Peyer's patch (tissue), 4 donors: ENCODE data around the gene IPCEF1. TPM values are rescaled to one million over a fixed set of nuclear protein-coding genes. Genes with fewer than 3 reads are reported as not detected.
A peak's percentile ranks its signal among the peaks of the same experiment; 100 is the strongest.

Source experiments
- DNase-seq, 3 donors: peaks; one replicate each; pipeline ENCODE4 v3.0.0-alpha.2; 2017 to 2019
- H3K27ac ChIP-seq, 4 donors: fragments of 200-600 bp; sonication (generic); one replicate each; pipeline ENCODE4 v1.5.1; 2016 to 2019
- H3K27me3 ChIP-seq, 2 donors: fragments of 200-600 bp; sonication (generic); one replicate each; pipeline ENCODE4 v1.5.1; 2019
- H3K36me3 ChIP-seq, 3 donors: fragments of 200-600 bp; sonication (generic); one replicate each; pipeline ENCODE4 v1.5.1; 2016 to 2019
- H3K4me1 ChIP-seq, 4 donors: fragments of 200-600 bp; sonication (generic); one replicate each; pipeline ENCODE4 v1.5.1; 2016 to 2019
- H3K4me3 ChIP-seq, 4 donors: fragments of 200-600 bp; sonication (generic); 1 replicate in 3 of 4; 2 replicates in 1 of 4; pipeline ENCODE4 v1.5.1; 2016 to 2019; ENCODE audit warnings: mild to moderate bottlenecking in 1 of 4
- H3K9me3 ChIP-seq, 4 donors: fragments of 200-600 bp; sonication (generic); one replicate each; pipeline ENCODE4 v1.5.1; 2016 to 2019; ENCODE audit warnings: mild to moderate bottlenecking in 1 of 4
- CTCF ChIP-seq, 6 experiments: fragments of 450-650 bp in 4 of 6; fragments of 200-600 bp in 2 of 6; sonication (generic) in 1 of 6; IDR thresholded peaks; one replicate each; pipeline ENCODE4 v1.5.1; 2017 to 2019; ENCODE audit warnings: antibody characterized with exemption in 6 of 6, mild to moderate bottlenecking in 3 of 6, moderate library complexity in 1 of 6
- POLR2A ChIP-seq, 2 donors: fragments of 450-650 bp; IDR thresholded peaks; one replicate each; pipeline ENCODE4 v1.5.1; 2017; ENCODE audit warnings: antibody characterized with exemption in 2 of 2, mild to moderate bottlenecking in 2 of 2, moderate library complexity in 2 of 2
- total RNA-seq, 4 donors: library from RNA; depleted of rRNA; stranded (reverse); fragments of >200 nt; gene quantifications; one replicate each; pipeline ENCODE4 v1.1.0, GENCODE V29; 2016

IPCEF1 gene
- 10 to 100 TPM in 2 of 4 donors, 1 to 10 TPM in 2; 2.1 to 19.8 (median 9.4) TPM for total RNA-seq

GRCh38 chr6:154356690-154357089 lies at the start of gene IPCEF1:
Gene IPCEF1 (minus strand): TSS chr6:154356803. CDS start chr6:154265947, 90,856 bp downstream.
- Histone ChIP-seq H3K27me3 (no peaks in the 10 kb centered on the region), H3K9me3 (no peaks in the 10 kb centered on the region), H3K4me3 (no peak within 1 kb of the TSS), H3K4me1 (no peaks in the 10 kb centered on the region), H3K36me3 (no peaks in the 10 kb centered on the region), H3K27ac (peak within 1 kb of the TSS in 1 of 4 donors; percentile 48)
- no peak for DNase-seq
- TF ChIP-seq POLR2A (IDR thresholded peaks at IDR 0.05) (no peak), CTCF (IDR thresholded peaks at IDR 0.05) (no peak)

- H3K4me3 ChIP-seq: no peak overlapping the region
- DNase-seq: no peak
- H3K27ac ChIP-seq: no peak overlapping the region
- no peaks in the 10 kb centered on the region for H3K4me1 ChIP-seq
- no peaks in the 10 kb centered on the region for H3K27me3 ChIP-seq
- H3K9me3 ChIP-seq: no peaks in the 10 kb centered on the region
- H3K36me3 ChIP-seq: peaks cover 0 to 42% (median 0%) of the 10 kb centered on the region in 3 donors
- TF ChIP-seq POLR2A (IDR thresholded peaks at IDR 0.05) (no peak), CTCF (IDR thresholded peaks at IDR 0.05) (no peak)
Observed at GRCh38 chr6:154406301-154406700, 49.7 kb upstream of the IPCEF1 start.

- TF ChIP-seq POLR2A (IDR thresholded peaks at IDR 0.05) (no peak), CTCF (IDR thresholded peaks at IDR 0.05) (no peak)
- H3K9me3 ChIP-seq: no peaks in the 10 kb centered on the region
- H3K36me3 ChIP-seq: peaks cover 0 to 39% (median 0%) of the 10 kb centered on the region in 3 donors
- DNase-seq: no peak
- H3K4me1 ChIP-seq: no peaks in the 10 kb centered on the region
- H3K4me3 ChIP-seq: no peak overlapping the region
- no peak overlapping the region for H3K27ac ChIP-seq
- H3K27me3 ChIP-seq: no peaks in the 10 kb centered on the region
Observed at GRCh38 chr6:154404791-154405400, 48.3 kb upstream of the IPCEF1 start.

- Histone ChIP-seq H3K4me1 (no peaks in the 10 kb centered on the region), H3K36me3 (peaks cover 0 to 28% (median 0%) of the 10 kb centered on the region in 3 donors), H3K9me3 (no peaks in the 10 kb centered on the region), H3K4me3 (no peak overlapping the region), H3K27ac (no peak overlapping the region), H3K27me3 (no peaks in the 10 kb centered on the region)
- no peak for DNase-seq
- TF ChIP-seq CTCF (IDR thresholded peaks at IDR 0.05): no peak
- TF ChIP-seq POLR2A (IDR thresholded peaks at IDR 0.05): no peak
Observed at GRCh38 chr6:154403788-154404187, 47.2 kb upstream of the IPCEF1 start.

- TF ChIP-seq POLR2A (IDR thresholded peaks at IDR 0.05) (no peak), CTCF (IDR thresholded peaks at IDR 0.05) (no peak)
- Histone ChIP-seq H3K27ac (no peak overlapping the region), H3K4me1 (no peaks in the 10 kb centered on the region), H3K36me3 (peaks cover 0 to 28% (median 0%) of the 10 kb centered on the region in 3 donors), H3K4me3 (no peak overlapping the region), H3K27me3 (no peaks in the 10 kb centered on the region), H3K9me3 (no peaks in the 10 kb centered on the region)
- DNase-seq: no peak
Observed at GRCh38 chr6:154402081-154402780, 45.6 kb upstream of the IPCEF1 start.
